Lower leg skin (tissue), 3 donors: ENCODE results near the gene GPRC5C.

ENCODE experiments used
- POLR2A ChIP-seq, 2 donors: fragments of 450-650 bp; IDR thresholded peaks; one replicate each; pipeline ENCODE4 v1.6.1; 2016 to 2017; ENCODE audit warnings: antibody characterized with exemption in 2 of 2, mild to moderate bottlenecking in 1 of 2, moderate library complexity in 1 of 2
- TF ChIP-seq, protein P1 (sequence below), 3 donors: fragments of 450-650 bp; IDR thresholded peaks; one replicate each; pipeline ENCODE4 v1.5.1; 2016; ENCODE audit warnings: antibody characterized with exemption in 3 of 3, mild to moderate bottlenecking in 3 of 3, moderate library complexity in 2 of 3

DNA sequence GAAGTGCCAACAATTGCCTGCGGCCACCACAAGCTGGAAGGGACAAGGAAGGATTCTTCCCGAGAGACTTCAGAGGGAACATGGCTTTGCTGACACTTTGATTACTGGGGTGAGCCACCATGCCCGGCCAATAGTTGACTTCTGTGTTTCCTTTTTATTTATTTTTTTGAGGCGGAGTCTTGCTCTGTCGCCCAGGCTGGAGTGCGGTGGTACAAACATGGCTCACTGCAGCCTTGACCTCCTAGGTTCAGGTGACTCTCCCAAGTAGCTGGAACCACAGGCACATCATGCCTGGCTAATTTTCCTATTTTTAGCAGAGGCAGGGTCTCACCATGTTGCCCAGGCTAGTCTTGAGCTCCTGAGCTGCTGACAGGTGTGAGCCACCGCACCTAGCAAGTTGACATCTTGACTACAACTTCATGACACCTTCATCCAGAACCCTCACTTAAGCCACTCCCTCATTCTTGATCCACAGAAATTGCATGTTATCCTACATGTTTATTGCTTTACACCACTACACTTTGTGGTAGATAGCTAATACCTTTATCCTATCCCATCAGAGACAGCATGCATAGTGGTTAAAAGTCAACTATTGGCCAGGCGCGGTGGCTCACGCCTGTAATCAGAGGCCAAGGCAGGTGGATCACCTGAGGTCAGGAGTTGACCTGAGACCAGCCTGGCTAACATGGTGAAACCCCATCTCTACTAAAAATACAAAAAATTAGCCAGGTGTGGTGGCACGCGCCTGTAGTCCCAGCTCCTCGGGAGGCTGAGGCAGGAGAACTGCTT, 16.1 kb upstream of the GPRC5C start:
- TF ChIP-seq, protein P1, sequence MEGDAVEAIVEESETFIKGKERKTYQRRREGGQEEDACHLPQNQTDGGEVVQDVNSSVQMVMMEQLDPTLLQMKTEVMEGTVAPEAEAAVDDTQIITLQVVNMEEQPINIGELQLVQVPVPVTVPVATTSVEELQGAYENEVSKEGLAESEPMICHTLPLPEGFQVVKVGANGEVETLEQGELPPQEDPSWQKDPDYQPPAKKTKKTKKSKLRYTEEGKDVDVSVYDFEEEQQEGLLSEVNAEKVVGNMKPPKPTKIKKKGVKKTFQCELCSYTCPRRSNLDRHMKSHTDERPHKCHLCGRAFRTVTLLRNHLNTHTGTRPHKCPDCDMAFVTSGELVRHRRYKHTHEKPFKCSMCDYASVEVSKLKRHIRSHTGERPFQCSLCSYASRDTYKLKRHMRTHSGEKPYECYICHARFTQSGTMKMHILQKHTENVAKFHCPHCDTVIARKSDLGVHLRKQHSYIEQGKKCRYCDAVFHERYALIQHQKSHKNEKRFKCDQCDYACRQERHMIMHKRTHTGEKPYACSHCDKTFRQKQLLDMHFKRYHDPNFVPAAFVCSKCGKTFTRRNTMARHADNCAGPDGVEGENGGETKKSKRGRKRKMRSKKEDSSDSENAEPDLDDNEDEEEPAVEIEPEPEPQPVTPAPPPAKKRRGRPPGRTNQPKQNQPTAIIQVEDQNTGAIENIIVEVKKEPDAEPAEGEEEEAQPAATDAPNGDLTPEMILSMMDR (IDR thresholded peaks at IDR 0.05), result no peak
- no peak for TF ChIP-seq POLR2A (IDR thresholded peaks at IDR 0.05)
